A673 (cell line): ENCODE data around the gene COG7. TPM values are rescaled to one million over a fixed set of nuclear protein-coding genes. Genes with fewer than 3 reads are reported as not detected.
"Not testable (repeated sequence)": the region's sequence is repeated elsewhere in the genome, so short reads cannot be mapped to it uniquely, and the experiment has no call there.

Experiments
- BruUV-seq: library from RNA; stranded (reverse); fragments of 400-500 nt; replicated peaks from 2 replicates; lab custom pipeline; 2021; lab: Mats Ljungman, UMichigan
- CTCF ChIA-PET: fragments of 300-600 bp; sonication (Branson Sonifier 250); formaldehyde crosslinking; loops from one replicate; lab custom pipeline; 2022; ENCODE audit warnings: antibody characterized with exemption; lab: Charles Lee
- POLR2A ChIA-PET: fragments of 300-600 bp; sonication (Branson Sonifier 250); formaldehyde crosslinking; loops from one replicate; lab custom pipeline; 2022; ENCODE audit warnings: antibody characterized with exemption; ENCODE audit not compliant: low non-redundant PET; lab: Charles Lee
- DNase-seq: peaks from one replicate; pipeline ENCODE4 v3.0.0-alpha.2; 2015; ENCODE audit warnings: low spot score
- H3K27ac ChIP-seq: fragments of 200-600 bp; sonication (generic); 2 replicates; pipeline ENCODE4 v1.5.1; 2016; ENCODE audit warnings: mixed run types, low read depth, mild to moderate bottlenecking, mixed read lengths, antibody characterized with exemption, low read length; ENCODE audit not compliant: poor library complexity, severe bottlenecking
- H3K27me3 ChIP-seq: fragments of 200-600 bp; sonication (generic); replicated peaks from 2 replicates; pipeline ENCODE4 v1.6.1; 2017; ENCODE audit warnings: mixed run types, low read depth, mild to moderate bottlenecking, mixed read lengths, antibody characterized with exemption, low read length; ENCODE audit not compliant: insufficient read depth, poor library complexity
- H3K36me3 ChIP-seq: fragments of 200-600 bp; sonication (generic); 2 replicates; pipeline ENCODE4 v1.6.1; 2016; ENCODE audit warnings: mixed run types, mild to moderate bottlenecking, mixed read lengths, antibody characterized with exemption, low read length; ENCODE audit not compliant: insufficient read depth, poor library complexity, severe bottlenecking
- H3K4me1 ChIP-seq: fragments of 200-600 bp; sonication (generic); 2 replicates; pipeline ENCODE4 v1.6.1; 2017; ENCODE audit warnings: mixed run types, mild to moderate bottlenecking, mixed read lengths, antibody characterized with exemption, low read length; ENCODE audit not compliant: insufficient read depth, poor library complexity, severe bottlenecking
- H3K4me3 ChIP-seq: fragments of 200-600 bp; sonication (generic); 2 replicates; pipeline ENCODE4 v1.5.1; 2016; ENCODE audit warnings: low read depth, mixed run types, mild to moderate bottlenecking, mixed read lengths, low read length; ENCODE audit not compliant: poor library complexity, severe bottlenecking
- H3K9me3 ChIP-seq: fragments of 200-600 bp; sonication (generic); 2 replicates; pipeline ENCODE4 v1.6.1; 2016; ENCODE audit warnings: mixed run types, low read depth, mild to moderate bottlenecking, mixed read lengths, antibody characterized with exemption, low read length; ENCODE audit not compliant: poor library complexity, severe bottlenecking
- EZH2 ChIP-seq: fragments of 200-600 bp; sonication (generic); IDR thresholded peaks from 2 replicates; pipeline ENCODE4 v1.6.1; 2017; ENCODE audit warnings: borderline replicate concordance, low read depth, mild to moderate bottlenecking, mixed read lengths, antibody characterized with exemption, low read length; ENCODE audit not compliant: poor library complexity, severe bottlenecking
- intact Hi-C: fragments of 100-400 bp; cut with micrococcal nuclease; formaldehyde crosslinking; loops from one replicate; pipeline ENCODE4 v1.10.0; 2022; ENCODE audit not compliant: unreplicated experiment
- total RNA-seq: library from RNA; stranded (reverse); gene quantifications from 2 replicates; pipeline ENCODE4 v1.2.3, GENCODE V29; 2021
- TF ChIP-seq, protein P1 (sequence below): fragments of 300-800, 200-600 bp; sonication (generic); conservative IDR thresholded peaks from 2 replicates; pipeline ENCODE4 v1.5.1; 2017; ENCODE audit warnings: low read depth, mild to moderate bottlenecking, antibody characterized with exemption, low read length, moderate library complexity, mixed read lengths

The COG7 gene
- total RNA-seq, 1 experiment from 2014 or later = 33.8 TPM

DNA sequence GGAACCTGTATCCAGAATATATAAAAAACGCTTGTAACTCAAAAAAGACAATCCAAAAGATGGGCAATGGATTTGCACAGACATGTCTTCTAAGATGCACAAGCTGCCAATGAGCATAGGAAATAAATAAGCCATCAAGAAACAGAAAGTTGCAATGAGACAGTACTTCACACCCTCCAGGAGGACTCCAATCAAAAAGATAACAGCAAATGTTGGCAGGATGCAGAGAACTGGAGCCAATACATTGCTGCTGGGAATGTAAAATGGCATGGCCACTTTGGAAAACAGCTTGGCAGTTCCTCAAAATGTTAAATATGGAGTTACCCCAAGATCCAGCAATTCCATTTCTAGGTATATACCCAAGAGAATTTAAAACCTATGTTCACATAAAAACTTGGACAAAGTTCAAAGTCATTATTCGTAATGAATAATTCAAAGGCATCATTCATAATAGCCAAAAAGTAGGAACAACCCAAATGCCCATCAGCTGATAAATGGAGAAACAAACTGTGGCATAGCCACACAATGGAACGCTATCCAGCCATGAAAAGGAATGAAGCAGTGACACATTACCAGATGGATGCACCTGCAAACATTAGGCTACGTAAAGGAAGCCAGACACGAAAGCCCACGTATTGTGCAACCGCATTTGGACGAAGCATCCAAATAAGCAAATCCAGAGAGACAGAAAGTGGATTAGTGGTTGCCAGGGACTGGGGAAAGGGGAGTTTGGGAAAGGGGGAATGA is 31.7 kb upstream of the COG7 start:
- ChIA-PET POLR2A (no interaction called here), CTCF (interaction anchor here (0.6 kb wide), 1 partner anchor 586 kb away, joined by 3 read pairs; no protein-coding TSS in a partner anchor)
- Histone ChIP-seq H3K27ac (no peak overlapping the region), H3K4me3 (no peak overlapping the region), H3K4me1 (no peaks in the 10 kb centered on the region), H3K36me3 (peaks cover 95% of the 10 kb centered on the region), H3K27me3 (no peaks in the 10 kb centered on the region), H3K9me3 (no peaks in the 10 kb centered on the region)
- intact Hi-C loops = no loop called here
- BruUV-seq = no TSS peak
- no peak for DNase-seq
- TF ChIP-seq, protein P1, sequence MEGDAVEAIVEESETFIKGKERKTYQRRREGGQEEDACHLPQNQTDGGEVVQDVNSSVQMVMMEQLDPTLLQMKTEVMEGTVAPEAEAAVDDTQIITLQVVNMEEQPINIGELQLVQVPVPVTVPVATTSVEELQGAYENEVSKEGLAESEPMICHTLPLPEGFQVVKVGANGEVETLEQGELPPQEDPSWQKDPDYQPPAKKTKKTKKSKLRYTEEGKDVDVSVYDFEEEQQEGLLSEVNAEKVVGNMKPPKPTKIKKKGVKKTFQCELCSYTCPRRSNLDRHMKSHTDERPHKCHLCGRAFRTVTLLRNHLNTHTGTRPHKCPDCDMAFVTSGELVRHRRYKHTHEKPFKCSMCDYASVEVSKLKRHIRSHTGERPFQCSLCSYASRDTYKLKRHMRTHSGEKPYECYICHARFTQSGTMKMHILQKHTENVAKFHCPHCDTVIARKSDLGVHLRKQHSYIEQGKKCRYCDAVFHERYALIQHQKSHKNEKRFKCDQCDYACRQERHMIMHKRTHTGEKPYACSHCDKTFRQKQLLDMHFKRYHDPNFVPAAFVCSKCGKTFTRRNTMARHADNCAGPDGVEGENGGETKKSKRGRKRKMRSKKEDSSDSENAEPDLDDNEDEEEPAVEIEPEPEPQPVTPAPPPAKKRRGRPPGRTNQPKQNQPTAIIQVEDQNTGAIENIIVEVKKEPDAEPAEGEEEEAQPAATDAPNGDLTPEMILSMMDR = no peak
- no peak for TF ChIP-seq EZH2

DNA sequence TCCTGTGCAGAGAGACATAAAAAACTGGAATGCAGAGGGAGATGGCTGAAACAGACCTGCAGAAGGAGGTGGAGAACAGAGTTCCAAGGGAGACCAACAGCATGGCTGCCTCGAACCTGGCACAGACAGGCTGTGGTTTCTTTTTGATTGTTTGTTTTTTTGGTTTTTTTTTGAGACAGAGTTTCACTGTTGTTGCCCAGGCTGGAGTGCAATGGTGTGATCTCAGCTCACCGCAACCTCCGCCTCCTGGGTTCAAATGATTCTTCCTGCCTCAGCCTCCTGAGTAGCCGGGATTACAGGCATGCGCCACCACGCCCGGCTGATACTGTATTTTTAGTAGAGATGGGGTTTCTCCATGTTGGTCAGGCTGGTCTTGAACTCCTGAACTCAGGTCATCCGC is 30.5 kb upstream of the COG7 start:
- H3K4me1 ChIP-seq, intact Hi-C loops, CTCF ChIA-PET, DNase-seq, BruUV-seq, H3K27ac ChIP-seq, H3K9me3 ChIP-seq, H3K27me3 ChIP-seq, H3K4me3 ChIP-seq, POLR2A ChIA-PET: not testable (repeated sequence)
- H3K36me3 ChIP-seq = peaks cover 93% of the 10 kb centered on the region

DNA sequence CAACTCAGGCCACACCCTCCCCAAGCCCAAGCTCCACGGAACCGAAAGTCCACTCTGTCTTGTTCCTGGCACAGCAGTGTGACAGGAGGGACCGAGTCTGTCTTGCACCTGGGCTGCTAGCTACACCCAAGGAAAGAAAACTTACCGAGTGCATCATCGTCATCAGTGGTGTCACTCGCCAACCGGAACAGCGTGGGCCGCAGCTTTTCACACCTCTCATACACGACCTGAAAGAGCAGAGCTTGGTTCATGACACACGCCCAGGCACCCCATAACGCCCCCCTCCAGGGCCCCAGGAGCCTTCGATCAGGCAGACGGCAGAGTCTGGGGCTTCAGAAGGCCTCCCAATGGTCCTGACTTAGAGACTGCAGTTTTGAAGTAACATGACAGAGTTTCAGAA is 29.8 kb upstream of the COG7 start:
- Histone ChIP-seq H3K27ac (no peak overlapping the region), H3K4me1 (no peaks in the 10 kb centered on the region), H3K27me3 (no peaks in the 10 kb centered on the region), H3K4me3 (no peak overlapping the region), H3K9me3 (no peaks in the 10 kb centered on the region), H3K36me3 (peaks cover 90% of the 10 kb centered on the region)
- no peak for DNase-seq
- ChIA-PET CTCF (interaction anchor here (0.6 kb wide), 1 partner anchor 49 kb away, joined by 3 read pairs; no protein-coding TSS in a partner anchor), POLR2A (no interaction called here)
- intact Hi-C loops = no loop called here
- TF ChIP-seq EZH2 = no peak
- TF ChIP-seq, protein P1 = no peak
- BruUV-seq = no TSS peak
